ENCODE measurements around the gene SYNPR.

Gene SYNPR

GRCh38 chr3:63661242-63661641, 383.1 kb downstream of the SYNPR start:
- DNase-seq (ENCODE audit: low read depth) = no peak
- no peak overlapping the region for H3K4me3 ChIP-seq (ENCODE audit: low read depth, low read length)

GRCh38 chr3:63662011-63662410, 383.9 kb downstream of the SYNPR start:
- DNase-seq (ENCODE audit: low read depth) = no peak
- H3K4me3 ChIP-seq (ENCODE audit: low read depth, low read length) = no peak overlapping the region
- TF ChIP-seq CTCF (IDR thresholded peaks at IDR 0.05; ENCODE audit: low read depth, low read length, missing control alignments) = no peak

More at GRCh38 chr3:63661242-63661641, 383.1 kb downstream of the SYNPR start:
- TF ChIP-seq CTCF (IDR thresholded peaks at IDR 0.05; ENCODE audit: low read depth, low read length, missing control alignments) = no peak

GRCh38 chr3:63662500-63662899, 384.4 kb downstream of the SYNPR start:
- DNase-seq (ENCODE audit: low read depth) = no peak
- TF ChIP-seq CTCF (IDR thresholded peaks at IDR 0.05; ENCODE audit: low read depth, low read length, missing control alignments) = no peak
- H3K4me3 ChIP-seq (ENCODE audit: low read depth, low read length) = no peak overlapping the region
